ENCODE results near the gene ANKRD40. TPM values are rescaled to one million over a fixed set of nuclear protein-coding genes. Genes with fewer than 3 reads are reported as not detected.

The ANKRD40 gene
- polyA plus RNA-seq, 2 donors, result 7.2 to 7.5 TPM

DNA sequence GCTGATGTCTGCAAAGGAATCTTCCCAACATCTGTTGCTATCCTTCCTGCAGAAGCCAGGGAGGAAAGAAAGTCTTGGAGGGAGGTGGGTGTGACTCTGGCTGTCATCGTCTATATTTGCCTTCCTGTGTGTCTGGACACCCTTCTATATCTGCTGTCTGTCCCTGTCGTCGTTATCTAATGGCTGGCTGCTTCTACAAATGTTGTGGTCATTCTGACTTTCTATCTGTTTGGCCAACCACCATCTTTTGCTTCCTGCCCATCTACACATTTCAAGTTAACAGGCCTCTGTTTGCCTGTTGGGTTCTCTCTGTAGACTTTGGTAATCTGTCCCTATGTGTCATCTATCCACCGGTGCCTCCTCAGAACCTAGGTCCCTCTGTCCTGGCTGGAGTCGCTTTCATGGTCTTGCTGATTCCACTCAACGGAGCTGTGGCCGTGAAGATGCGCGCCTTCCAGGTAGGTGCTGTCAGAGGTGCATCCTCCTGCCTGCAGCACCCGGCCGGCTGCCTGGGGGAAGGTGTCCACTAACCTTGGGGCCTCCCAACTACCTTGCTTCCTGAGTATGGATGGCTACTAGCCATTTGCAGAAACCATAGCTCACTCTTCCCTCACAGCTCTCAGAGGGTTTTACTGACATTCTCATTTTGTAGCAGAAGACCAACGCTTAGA, 42.8 kb downstream of the ANKRD40 start:
- Histone ChIP-seq H3K9me3 (ENCODE audit: control insufficient read depth in 2 of 2, insufficient read depth in 1 of 2, low read depth in 1 of 2, low read length in 1 of 2) (no peaks in the 10 kb centered on the region), H3K36me3 (ENCODE audit: control insufficient read depth in 2 of 2, insufficient read depth in 2 of 2, low read length in 1 of 2) (no peaks in the 10 kb centered on the region), H3K4me1 (ENCODE audit: control insufficient read depth in 2 of 2, insufficient read depth in 2 of 2, low read length in 1 of 2) (peaks cover 0 to 31% of the 10 kb centered on the region in 2 donors), H3K27me3 (ENCODE audit: control insufficient read depth in 1 of 2, insufficient read depth in 2 of 2, low read length in 2 of 2) (no peaks in the 10 kb centered on the region), H3K27ac (ENCODE audit: low read depth in 2 of 2, low read length in 1 of 2) (no peak overlapping the region), H3K4me3 (ENCODE audit: low read depth in 1 of 2, low read length in 2 of 2) (no peak overlapping the region)
- WGBS, 2 donors, result 89 to 90% methylated on average over 12 of the region's 12 CpGs

DNA sequence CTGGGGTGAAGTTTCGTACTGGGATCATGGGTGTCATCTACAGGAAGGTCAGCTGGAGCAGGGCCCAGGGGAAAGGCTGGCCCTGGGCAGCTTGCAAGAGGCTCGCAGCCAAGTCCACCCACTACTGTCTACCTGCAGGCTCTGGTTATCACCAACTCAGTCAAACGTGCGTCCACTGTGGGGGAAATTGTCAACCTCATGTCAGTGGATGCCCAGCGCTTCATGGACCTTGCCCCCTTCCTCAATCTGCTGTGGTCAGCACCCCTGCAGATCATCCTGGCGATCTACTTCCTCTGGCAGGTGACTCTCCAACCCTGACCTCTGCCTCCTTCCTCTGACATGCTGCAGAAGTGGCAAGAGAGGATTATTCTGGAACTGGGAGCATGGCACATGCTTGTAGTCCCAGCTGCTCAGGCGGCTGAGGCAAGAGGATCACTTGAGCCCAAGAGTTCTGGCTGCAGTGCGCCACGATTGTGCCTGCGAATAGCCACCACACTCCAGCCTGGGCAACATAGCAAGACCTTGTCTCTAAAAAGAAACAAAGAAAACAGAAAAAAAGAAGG, 43.8 kb downstream of the ANKRD40 start:
- no peaks in the 10 kb centered on the region for H3K27me3 ChIP-seq (ENCODE audit: control insufficient read depth in 1 of 2, insufficient read depth in 2 of 2, low read length in 2 of 2)
- WGBS, 2 donors, result 81 to 89% methylated on average over 10 of the region's 10 CpGs
- H3K36me3 ChIP-seq (ENCODE audit: control insufficient read depth in 2 of 2, insufficient read depth in 2 of 2, low read length in 1 of 2), result no peaks in the 10 kb centered on the region
- H3K9me3 ChIP-seq (ENCODE audit: control insufficient read depth in 2 of 2, insufficient read depth in 1 of 2, low read depth in 1 of 2, low read length in 1 of 2), result no peaks in the 10 kb centered on the region
- H3K27ac ChIP-seq (ENCODE audit: low read depth in 2 of 2, low read length in 1 of 2), result no peak overlapping the region
- no peak overlapping the region for H3K4me3 ChIP-seq (ENCODE audit: low read depth in 1 of 2, low read length in 2 of 2)
- peaks cover 0 to 31% of the 10 kb centered on the region in 2 donors for H3K4me1 ChIP-seq (ENCODE audit: control insufficient read depth in 2 of 2, insufficient read depth in 2 of 2, low read length in 1 of 2)

DNA sequence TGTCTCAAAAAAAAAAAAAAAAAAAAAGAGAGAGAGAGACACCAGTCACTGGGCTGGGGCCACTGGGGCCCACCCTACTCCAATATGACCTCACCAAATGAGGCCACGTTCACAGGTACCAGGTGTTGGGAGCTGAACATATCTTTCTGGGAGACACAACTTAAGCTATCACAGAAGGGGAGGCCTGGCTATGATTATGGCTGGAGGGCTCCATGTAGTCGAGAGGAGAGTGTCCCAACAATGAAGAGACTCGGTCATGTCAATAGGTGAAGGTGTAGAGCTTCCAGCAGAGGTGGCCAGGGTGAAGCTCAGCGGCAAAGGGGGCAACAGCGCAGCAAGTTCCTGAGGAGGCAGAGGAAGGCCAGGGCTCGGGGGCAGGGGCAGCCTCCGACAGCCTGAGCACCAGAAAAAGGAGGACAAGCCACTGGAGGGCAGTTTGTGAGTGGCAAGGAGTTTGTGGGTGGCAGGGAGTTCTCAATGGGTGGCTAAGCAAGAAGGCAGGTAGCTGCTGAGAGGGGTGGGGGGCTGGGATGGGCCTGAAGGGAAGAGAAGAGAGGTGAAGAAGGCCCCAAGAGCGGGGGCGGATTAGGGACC, 45.0 kb downstream of the ANKRD40 start:
- no peak overlapping the region for H3K4me3 ChIP-seq (ENCODE audit: low read depth in 1 of 2, low read length in 2 of 2)
- no peaks in the 10 kb centered on the region for H3K36me3 ChIP-seq (ENCODE audit: control insufficient read depth in 2 of 2, insufficient read depth in 2 of 2, low read length in 1 of 2)
- H3K27me3 ChIP-seq (ENCODE audit: control insufficient read depth in 1 of 2, insufficient read depth in 2 of 2, low read length in 2 of 2), result no peaks in the 10 kb centered on the region
- 89 to 94% methylated on average over 9 of the region's 9 CpGs for WGBS, 2 donors
- H3K9me3 ChIP-seq (ENCODE audit: control insufficient read depth in 2 of 2, insufficient read depth in 1 of 2, low read depth in 1 of 2, low read length in 1 of 2), result no peaks in the 10 kb centered on the region
- peaks cover 0 to 30% of the 10 kb centered on the region in 2 donors for H3K4me1 ChIP-seq (ENCODE audit: control insufficient read depth in 2 of 2, insufficient read depth in 2 of 2, low read length in 1 of 2)
- peak overlapping the region in 1 of 2 donors; percentile 81 for H3K27ac ChIP-seq (ENCODE audit: low read depth in 2 of 2, low read length in 1 of 2)

DNA sequence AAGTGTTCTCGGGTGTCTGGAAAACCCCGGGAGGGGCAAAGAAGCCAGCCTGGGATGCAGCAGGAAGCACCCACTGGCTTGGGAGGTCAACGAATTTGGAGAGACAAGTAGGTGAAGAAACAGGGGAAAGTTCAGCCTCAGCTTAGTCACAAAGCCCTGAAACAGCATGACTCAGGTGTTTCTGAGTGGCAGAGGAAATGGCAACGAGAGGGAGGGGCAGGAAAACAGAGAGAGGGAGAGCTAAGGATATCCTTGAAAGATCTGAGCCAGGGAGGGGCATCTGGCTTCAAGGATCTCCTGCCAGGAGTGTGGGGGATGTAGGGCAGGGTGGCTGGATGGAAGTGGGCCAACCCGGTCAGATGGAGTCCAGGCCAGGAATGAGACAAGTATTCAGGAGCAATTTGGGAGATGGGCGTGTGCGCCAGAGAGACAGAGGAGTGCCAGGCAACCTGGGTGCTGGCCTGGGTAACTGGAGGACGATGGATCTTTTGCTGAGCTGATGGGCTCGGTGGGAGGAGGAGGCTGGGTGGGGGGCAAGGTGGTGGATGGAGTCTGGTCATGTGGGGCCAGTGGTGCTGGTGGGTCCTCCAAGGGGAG, 45.8 kb downstream of the ANKRD40 start:
- Histone ChIP-seq H3K4me3 (ENCODE audit: low read depth in 1 of 2, low read length in 2 of 2) (no peak overlapping the region), H3K27me3 (ENCODE audit: control insufficient read depth in 1 of 2, insufficient read depth in 2 of 2, low read length in 2 of 2) (no peaks in the 10 kb centered on the region), H3K4me1 (ENCODE audit: control insufficient read depth in 2 of 2, insufficient read depth in 2 of 2, low read length in 1 of 2) (peaks cover 0 to 24% of the 10 kb centered on the region in 2 donors), H3K36me3 (ENCODE audit: control insufficient read depth in 2 of 2, insufficient read depth in 2 of 2, low read length in 1 of 2) (no peaks in the 10 kb centered on the region), H3K27ac (ENCODE audit: low read depth in 2 of 2, low read length in 1 of 2) (peak overlapping the region; percentile 49 to 81), H3K9me3 (ENCODE audit: control insufficient read depth in 2 of 2, insufficient read depth in 1 of 2, low read depth in 1 of 2, low read length in 1 of 2) (no peaks in the 10 kb centered on the region)
- WGBS, 2 donors, result 28 to 30% methylated on average over 9 of the region's 9 CpGs

DNA sequence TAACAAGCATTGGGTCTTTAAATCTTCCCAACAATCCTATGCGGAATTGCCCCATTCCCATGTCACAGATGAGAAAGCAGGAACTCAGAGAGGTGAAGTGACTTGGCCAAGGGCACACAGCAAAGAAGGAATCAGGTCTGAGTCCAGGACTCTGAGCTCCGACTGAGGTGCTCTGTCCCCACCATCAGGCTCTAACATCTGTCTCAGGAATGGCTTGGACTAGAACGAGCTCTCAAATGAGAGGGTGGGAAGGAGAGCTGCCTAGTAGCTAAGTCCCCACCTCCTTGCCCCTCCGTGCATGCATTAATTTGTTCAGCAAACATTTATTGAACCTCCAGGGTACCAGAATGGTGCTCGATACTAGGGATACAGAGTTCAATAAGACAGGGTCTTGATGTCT, 46.4 kb downstream of the ANKRD40 start:
- Histone ChIP-seq H3K36me3 (ENCODE audit: control insufficient read depth in 2 of 2, insufficient read depth in 2 of 2, low read length in 1 of 2) (no peaks in the 10 kb centered on the region), H3K4me3 (ENCODE audit: low read depth in 1 of 2, low read length in 2 of 2) (no peak overlapping the region), H3K27me3 (ENCODE audit: control insufficient read depth in 1 of 2, insufficient read depth in 2 of 2, low read length in 2 of 2) (no peaks in the 10 kb centered on the region), H3K9me3 (ENCODE audit: control insufficient read depth in 2 of 2, insufficient read depth in 1 of 2, low read depth in 1 of 2, low read length in 1 of 2) (no peaks in the 10 kb centered on the region), H3K27ac (ENCODE audit: low read depth in 2 of 2, low read length in 1 of 2) (peak overlapping the region; percentile 49 to 81), H3K4me1 (ENCODE audit: control insufficient read depth in 2 of 2, insufficient read depth in 2 of 2, low read length in 1 of 2) (peaks cover 0 to 24% of the 10 kb centered on the region in 2 donors)
- 60 to 71% methylated on average over 5 of the region's 5 CpGs for WGBS, 2 donors

DNA sequence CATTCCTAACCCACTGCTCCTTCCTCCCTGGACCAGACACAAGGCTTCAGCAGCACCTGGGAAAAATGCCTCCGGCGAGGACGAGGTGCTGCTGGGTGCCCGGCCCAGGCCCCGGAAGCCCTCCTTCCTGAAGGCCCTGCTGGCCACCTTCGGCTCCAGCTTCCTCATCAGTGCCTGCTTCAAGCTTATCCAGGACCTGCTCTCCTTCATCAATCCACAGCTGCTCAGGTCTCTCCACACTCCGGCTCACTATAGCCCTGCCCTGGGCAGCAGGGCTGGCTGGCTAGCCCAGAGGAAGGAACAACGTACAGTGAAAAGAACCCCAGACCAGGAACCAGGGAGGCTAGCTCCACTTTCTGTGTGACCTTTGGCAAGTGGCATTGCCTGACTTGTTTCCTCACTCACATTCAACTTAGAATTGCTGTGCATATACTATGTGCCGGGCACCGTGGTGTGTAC, 46.8 kb downstream of the ANKRD40 start:
- Histone ChIP-seq H3K4me3 (ENCODE audit: low read depth in 1 of 2, low read length in 2 of 2) (no peak overlapping the region), H3K27me3 (ENCODE audit: control insufficient read depth in 1 of 2, insufficient read depth in 2 of 2, low read length in 2 of 2) (no peaks in the 10 kb centered on the region), H3K4me1 (ENCODE audit: control insufficient read depth in 2 of 2, insufficient read depth in 2 of 2, low read length in 1 of 2) (peaks cover 0 to 24% of the 10 kb centered on the region in 2 donors), H3K36me3 (ENCODE audit: control insufficient read depth in 2 of 2, insufficient read depth in 2 of 2, low read length in 1 of 2) (no peaks in the 10 kb centered on the region), H3K27ac (ENCODE audit: low read depth in 2 of 2, low read length in 1 of 2) (peak overlapping the region; percentile 49 to 81), H3K9me3 (ENCODE audit: control insufficient read depth in 2 of 2, insufficient read depth in 1 of 2, low read depth in 1 of 2, low read length in 1 of 2) (no peaks in the 10 kb centered on the region)
- whole genome bisulfite sequencing, 2 donors, result 78% methylated on average over 10 of the region's 10 CpGs

DNA sequence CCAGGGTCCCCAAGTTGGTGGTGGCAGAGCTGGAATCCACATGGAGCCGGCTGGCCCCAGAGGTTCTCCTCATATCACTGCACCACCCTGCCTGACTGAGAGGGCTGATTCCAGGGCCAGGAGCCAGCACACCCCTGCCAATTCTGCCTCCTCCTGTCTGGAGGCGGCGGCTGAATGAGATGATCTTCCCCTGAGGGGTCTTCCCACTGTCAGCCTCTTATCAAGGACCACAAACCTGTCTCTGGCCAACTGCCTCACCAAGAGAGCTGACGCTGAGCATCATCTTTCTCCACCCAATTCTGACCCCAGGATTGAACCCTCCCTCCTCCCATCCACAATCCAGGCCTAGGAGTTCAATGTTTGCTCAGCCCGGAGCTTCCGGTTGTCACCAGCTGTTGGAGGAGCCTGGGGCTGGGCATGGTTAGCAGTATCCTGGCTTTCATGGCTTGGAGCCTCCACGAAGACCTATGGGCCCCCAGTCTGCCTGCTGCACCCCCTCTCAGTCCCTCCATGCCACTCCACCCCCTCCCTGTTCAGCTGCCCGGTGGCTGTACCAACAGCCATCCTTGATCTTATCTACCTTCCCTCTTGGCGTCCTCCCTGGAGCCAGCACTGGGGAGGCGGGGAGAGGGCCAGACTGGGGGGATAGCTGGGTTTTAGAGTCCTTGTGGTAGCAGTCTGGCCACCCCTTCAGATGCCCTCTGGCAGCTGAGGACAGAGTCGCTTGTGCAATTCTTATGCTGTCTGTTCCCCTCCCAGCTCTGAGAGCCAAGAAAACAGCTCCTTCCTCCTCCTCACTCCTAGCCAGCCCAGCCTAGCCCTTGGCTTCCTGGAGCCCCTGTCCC, 47.5 kb downstream of the ANKRD40 start:
- Histone ChIP-seq H3K9me3 (ENCODE audit: control insufficient read depth in 2 of 2, insufficient read depth in 1 of 2, low read depth in 1 of 2, low read length in 1 of 2) (no peaks in the 10 kb centered on the region), H3K4me3 (ENCODE audit: low read depth in 1 of 2, low read length in 2 of 2) (no peak overlapping the region), H3K4me1 (ENCODE audit: control insufficient read depth in 2 of 2, insufficient read depth in 2 of 2, low read length in 1 of 2) (peaks cover 0 to 24% of the 10 kb centered on the region in 2 donors), H3K27me3 (ENCODE audit: control insufficient read depth in 1 of 2, insufficient read depth in 2 of 2, low read length in 2 of 2) (no peaks in the 10 kb centered on the region), H3K27ac (ENCODE audit: low read depth in 2 of 2, low read length in 1 of 2) (peak overlapping the region; percentile 49 to 81), H3K36me3 (ENCODE audit: control insufficient read depth in 2 of 2, insufficient read depth in 2 of 2, low read length in 1 of 2) (no peaks in the 10 kb centered on the region)
- WGBS, 2 donors, result 34 to 45% methylated on average over 11 of the region's 11 CpGs

DNA sequence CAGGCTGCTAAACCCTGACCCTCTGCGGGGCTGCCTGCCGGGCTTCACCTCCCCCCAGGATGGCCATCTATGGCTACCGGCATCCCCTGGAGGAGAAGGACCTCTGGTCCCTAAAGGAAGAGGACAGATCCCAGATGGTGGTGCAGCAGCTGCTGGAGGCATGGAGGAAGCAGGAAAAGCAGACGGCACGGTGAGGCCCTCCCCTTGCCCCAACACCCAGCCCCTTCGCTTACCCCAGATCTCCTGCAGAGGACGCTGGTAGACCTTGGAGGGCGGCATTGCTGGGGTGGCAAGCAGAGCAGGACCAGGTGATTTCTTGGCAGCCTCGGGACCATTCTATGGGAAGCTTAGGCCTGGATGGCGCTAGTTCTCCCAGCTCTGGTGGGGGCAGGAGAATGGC, 48.5 kb downstream of the ANKRD40 start:
- Histone ChIP-seq H3K9me3 (ENCODE audit: control insufficient read depth in 2 of 2, insufficient read depth in 1 of 2, low read depth in 1 of 2, low read length in 1 of 2) (no peaks in the 10 kb centered on the region), H3K36me3 (ENCODE audit: control insufficient read depth in 2 of 2, insufficient read depth in 2 of 2, low read length in 1 of 2) (no peaks in the 10 kb centered on the region), H3K27me3 (ENCODE audit: control insufficient read depth in 1 of 2, insufficient read depth in 2 of 2, low read length in 2 of 2) (no peaks in the 10 kb centered on the region), H3K4me1 (ENCODE audit: control insufficient read depth in 2 of 2, insufficient read depth in 2 of 2, low read length in 1 of 2) (peaks cover 0 to 24% of the 10 kb centered on the region in 2 donors), H3K27ac (ENCODE audit: low read depth in 2 of 2, low read length in 1 of 2) (no peak overlapping the region), H3K4me3 (ENCODE audit: low read depth in 1 of 2, low read length in 2 of 2) (no peak overlapping the region)
- WGBS, 2 donors, result 82 to 84% methylated on average over 10 of the region's 10 CpGs

DNA sequence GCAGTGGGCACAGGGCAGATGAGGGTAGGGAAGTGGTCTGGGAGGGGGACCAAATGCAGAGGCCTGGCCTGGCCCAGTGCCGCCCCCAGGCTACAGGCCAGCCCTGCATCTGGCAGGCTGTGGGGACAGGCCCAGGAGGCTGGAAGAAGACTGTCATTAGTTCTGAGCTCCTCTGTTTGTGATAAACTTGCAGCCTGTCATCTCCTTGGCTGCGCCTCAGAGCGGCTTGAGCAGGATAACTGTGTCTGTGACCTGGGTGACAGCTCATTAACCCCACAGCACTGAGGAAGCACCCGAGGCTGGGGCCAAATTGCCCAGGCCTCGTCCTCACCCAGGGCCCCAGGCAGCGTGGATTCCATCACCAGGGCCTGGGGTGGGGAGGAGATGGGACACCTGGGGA, 49.1 kb downstream of the ANKRD40 start:
- Histone ChIP-seq H3K4me1 (ENCODE audit: control insufficient read depth in 2 of 2, insufficient read depth in 2 of 2, low read length in 1 of 2) (peaks cover 0 to 24% of the 10 kb centered on the region in 2 donors), H3K9me3 (ENCODE audit: control insufficient read depth in 2 of 2, insufficient read depth in 1 of 2, low read depth in 1 of 2, low read length in 1 of 2) (no peaks in the 10 kb centered on the region), H3K4me3 (ENCODE audit: low read depth in 1 of 2, low read length in 2 of 2) (no peak overlapping the region), H3K27ac (ENCODE audit: low read depth in 2 of 2, low read length in 1 of 2) (no peak overlapping the region), H3K36me3 (ENCODE audit: control insufficient read depth in 2 of 2, insufficient read depth in 2 of 2, low read length in 1 of 2) (no peaks in the 10 kb centered on the region), H3K27me3 (ENCODE audit: control insufficient read depth in 1 of 2, insufficient read depth in 2 of 2, low read length in 2 of 2) (no peaks in the 10 kb centered on the region)
- 64 to 75% methylated on average over 6 of the region's 6 CpGs for WGBS, 2 donors

Measured in esophagus (tissue), 2 donors.